ENCODE measurements around the gene CENPE.

The CENPE gene

DNA sequence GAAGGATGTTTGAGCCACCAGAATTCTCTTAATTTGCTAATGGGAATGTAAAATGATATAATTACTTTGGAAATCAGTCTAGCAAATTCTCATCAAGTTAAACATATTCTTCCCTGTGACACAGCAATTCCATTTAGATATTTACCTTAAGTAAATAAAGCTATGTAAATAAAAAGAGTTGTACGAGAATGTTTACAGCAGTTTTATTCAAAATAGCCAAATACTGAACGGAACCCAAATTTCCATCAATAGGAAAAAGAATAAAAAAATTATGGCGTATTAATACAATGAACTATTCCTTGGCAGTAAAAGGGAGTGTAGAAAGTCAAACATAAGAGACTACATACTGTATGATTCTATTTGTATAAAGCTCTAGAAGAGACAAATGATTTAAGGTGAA lies 45.8 kb downstream of the CENPE start:
- H3K4me3 ChIP-seq = no peak overlapping the region
- peaks cover 78% of the 10 kb centered on the region for H3K36me3 ChIP-seq (ENCODE audit: insufficient read depth, low read length)
- TF ChIP-seq POLR2AphosphoS5 (IDR thresholded peaks at IDR 0.05; ENCODE audit: borderline replicate concordance, low read depth, low read length) = no peak
- no peak for TF ChIP-seq EZH2 (IDR thresholded peaks at IDR 0.05)
- TF ChIP-seq FOXP2 (optimal IDR thresholded peaks at IDR 0.05; ENCODE audit: control extremely low read depth, extremely low read length, insufficient read depth) = no peak
- DNase-seq (ENCODE audit: low read depth, low spot score) = no peak
- H3K9ac ChIP-seq (ENCODE audit: insufficient read length) = no peak overlapping the region
- no peaks in the 10 kb centered on the region for H3K9me3 ChIP-seq (ENCODE audit: low read depth, low read length)
- H3K27ac ChIP-seq = no peak overlapping the region

DNA sequence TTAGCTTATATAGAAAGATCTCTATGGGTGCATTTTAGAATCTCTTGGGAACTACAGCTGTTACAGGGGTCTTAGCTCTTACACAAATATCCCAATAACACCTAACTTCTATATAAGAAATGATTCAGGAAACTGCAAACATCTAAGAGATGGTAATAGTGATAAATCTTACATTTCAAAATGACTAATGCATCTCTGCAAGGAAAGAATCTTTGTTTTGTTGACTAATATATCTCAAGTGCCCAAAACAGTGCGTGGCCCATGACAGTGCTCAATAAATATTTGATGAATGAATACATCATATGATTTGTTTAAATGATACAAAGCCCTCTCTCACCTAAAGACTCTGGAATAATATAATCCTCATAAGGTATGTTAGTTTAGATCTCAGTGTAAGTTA lies 47.5 kb downstream of the CENPE start:
- no peak overlapping the region for H3K27ac ChIP-seq
- H3K9me3 ChIP-seq (ENCODE audit: low read depth, low read length) = no peaks in the 10 kb centered on the region
- TF ChIP-seq POLR2AphosphoS5 (IDR thresholded peaks at IDR 0.05; ENCODE audit: borderline replicate concordance, low read depth, low read length) (no peak), FOXP2 (optimal IDR thresholded peaks at IDR 0.05; ENCODE audit: control extremely low read depth, extremely low read length, insufficient read depth) (no peak), EZH2 (IDR thresholded peaks at IDR 0.05) (no peak)
- H3K4me3 ChIP-seq = no peak overlapping the region
- peaks cover 75% of the 10 kb centered on the region for H3K36me3 ChIP-seq (ENCODE audit: insufficient read depth, low read length)
- DNase-seq (ENCODE audit: low read depth, low spot score) = no peak
- H3K9ac ChIP-seq (ENCODE audit: insufficient read length) = no peak overlapping the region

DNA sequence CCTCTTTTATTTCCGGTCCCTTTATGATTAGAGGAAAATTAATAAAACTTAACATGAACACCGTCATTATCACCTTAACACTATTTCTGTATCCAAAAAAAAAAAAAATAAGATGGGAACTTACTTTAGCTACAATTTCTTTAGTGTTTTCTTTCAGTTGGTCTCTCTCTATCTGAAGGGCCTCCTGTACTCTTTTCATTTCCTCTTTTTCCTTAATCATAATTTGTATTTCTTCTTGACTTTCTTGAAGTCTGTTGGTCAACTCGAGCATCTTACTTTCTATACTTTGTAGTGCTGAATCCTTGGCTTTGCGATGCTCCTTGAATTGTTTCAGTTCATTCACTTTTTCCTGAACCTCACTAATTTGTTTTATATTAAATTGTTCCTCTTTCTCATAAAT lies 53.2 kb downstream of the CENPE start:
- DNase-seq (ENCODE audit: low read depth, low spot score) = no peak
- H3K9me3 ChIP-seq (ENCODE audit: low read depth, low read length) = no peaks in the 10 kb centered on the region
- no peak overlapping the region for H3K9ac ChIP-seq (ENCODE audit: insufficient read length)
- no peak overlapping the region for H3K4me3 ChIP-seq
- H3K36me3 ChIP-seq (ENCODE audit: insufficient read depth, low read length) = peaks cover 86% of the 10 kb centered on the region
- no peak overlapping the region for H3K27ac ChIP-seq
- TF ChIP-seq POLR2AphosphoS5 (IDR thresholded peaks at IDR 0.05; ENCODE audit: borderline replicate concordance, low read depth, low read length) (no peak), FOXP2 (optimal IDR thresholded peaks at IDR 0.05; ENCODE audit: control extremely low read depth, extremely low read length, insufficient read depth) (no peak), EZH2 (IDR thresholded peaks at IDR 0.05) (no peak)

DNA sequence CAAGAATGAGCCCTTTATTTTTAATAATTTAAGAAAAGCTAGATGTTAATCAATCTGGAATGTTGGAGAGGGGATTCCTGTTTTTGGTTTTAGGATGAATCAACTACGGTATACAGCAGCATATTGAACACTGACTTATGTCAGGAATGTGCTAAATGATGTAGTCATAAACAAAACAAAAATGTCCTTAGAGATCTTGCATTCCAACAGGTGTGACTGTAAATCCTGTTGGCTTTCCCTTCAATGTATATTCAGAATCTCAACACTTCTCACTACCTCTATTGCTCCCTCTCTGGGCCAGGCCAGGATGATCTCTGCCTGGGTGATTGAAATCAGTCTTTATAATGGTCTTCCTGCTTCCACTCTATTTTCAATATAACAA lies 60.7 kb downstream of the CENPE start:
- Histone ChIP-seq H3K4me3 (no peak overlapping the region), H3K36me3 (ENCODE audit: insufficient read depth, low read length) (peaks cover 83% of the 10 kb centered on the region), H3K27ac (no peak overlapping the region), H3K9me3 (ENCODE audit: low read depth, low read length) (no peaks in the 10 kb centered on the region), H3K9ac (ENCODE audit: insufficient read length) (no peak overlapping the region)
- DNase-seq (ENCODE audit: low read depth, low spot score) = no peak
- TF ChIP-seq EZH2 (IDR thresholded peaks at IDR 0.05) (no peak), POLR2AphosphoS5 (IDR thresholded peaks at IDR 0.05; ENCODE audit: borderline replicate concordance, low read depth, low read length) (no peak), FOXP2 (optimal IDR thresholded peaks at IDR 0.05; ENCODE audit: control extremely low read depth, extremely low read length, insufficient read depth) (no peak)

DNA sequence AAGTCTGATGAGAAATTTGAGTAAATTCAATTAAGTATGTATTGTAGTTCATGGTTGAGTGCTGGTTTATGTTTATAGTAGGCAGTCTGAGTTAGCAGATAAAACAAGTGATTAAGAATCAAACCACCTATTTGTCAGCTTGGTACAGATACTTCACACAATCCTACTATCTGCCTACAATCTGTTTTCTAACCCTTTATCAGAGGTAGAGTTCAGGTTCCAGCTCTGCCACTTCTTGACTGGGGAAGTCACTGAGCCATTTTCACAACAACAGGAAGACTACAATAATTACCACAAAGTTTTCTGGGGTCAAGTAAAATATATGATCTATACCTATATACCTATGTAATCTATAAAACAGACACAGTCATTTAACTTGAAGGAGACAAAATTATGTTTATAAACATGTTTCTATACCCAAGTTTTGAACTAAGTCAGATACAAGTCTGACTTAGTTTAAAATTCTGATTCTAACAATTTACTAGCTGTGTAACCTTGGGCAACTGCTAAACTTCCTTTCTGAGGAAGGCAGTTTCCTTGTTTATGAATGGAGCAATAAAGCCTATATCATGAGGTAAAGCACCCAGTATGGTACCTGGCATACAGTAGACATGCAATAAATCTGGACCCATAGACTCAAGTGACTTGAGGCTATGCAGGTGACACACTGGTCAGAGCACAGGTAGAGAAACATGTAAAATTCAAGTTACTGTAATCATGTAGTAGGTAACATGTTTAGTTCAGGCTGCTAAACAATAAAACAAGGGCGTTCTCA lies 61.3 kb downstream of the CENPE start:
- no peak for DNase-seq (ENCODE audit: low read depth, low spot score)

DNA sequence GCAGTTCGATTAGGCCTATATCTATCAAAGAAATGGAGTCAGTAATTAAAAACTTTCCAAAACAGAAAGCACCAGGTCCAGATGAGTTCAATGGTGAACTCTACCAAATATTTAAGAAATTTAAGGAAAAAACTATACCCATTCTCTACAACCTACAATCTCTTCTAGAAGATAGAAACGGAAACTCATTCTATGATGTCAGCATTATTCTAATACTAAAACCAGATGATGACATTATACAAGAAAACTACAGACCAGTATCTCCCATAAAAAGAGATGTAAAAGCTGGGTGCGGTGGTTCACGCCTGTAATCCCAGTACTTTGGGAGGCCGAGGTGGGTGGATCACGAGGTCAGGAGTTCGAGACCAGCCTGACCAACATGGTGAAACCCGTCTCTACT lies 69.0 kb downstream of the CENPE start:
- H3K9ac ChIP-seq (ENCODE audit: insufficient read length) = no peak overlapping the region
- no peak for DNase-seq (ENCODE audit: low read depth, low spot score)
- no peak overlapping the region for H3K27ac ChIP-seq
- H3K9me3 ChIP-seq (ENCODE audit: low read depth, low read length) = no peaks in the 10 kb centered on the region
- TF ChIP-seq FOXP2 (optimal IDR thresholded peaks at IDR 0.05; ENCODE audit: control extremely low read depth, extremely low read length, insufficient read depth) (no peak), POLR2AphosphoS5 (IDR thresholded peaks at IDR 0.05; ENCODE audit: borderline replicate concordance, low read depth, low read length) (no peak), EZH2 (IDR thresholded peaks at IDR 0.05) (no peak)
- peaks cover 86% of the 10 kb centered on the region for H3K36me3 ChIP-seq (ENCODE audit: insufficient read depth, low read length)
- no peak overlapping the region for H3K4me3 ChIP-seq

More for the DNA sequence above, 61.3 kb downstream of the CENPE start:
- no peak overlapping the region for H3K4me3 ChIP-seq
- H3K9me3 ChIP-seq (ENCODE audit: low read depth, low read length) = no peaks in the 10 kb centered on the region
- no peak overlapping the region for H3K9ac ChIP-seq (ENCODE audit: insufficient read length)
- H3K36me3 ChIP-seq (ENCODE audit: insufficient read depth, low read length) = peaks cover 83% of the 10 kb centered on the region
- TF ChIP-seq FOXP2 (optimal IDR thresholded peaks at IDR 0.05; ENCODE audit: control extremely low read depth, extremely low read length, insufficient read depth) (no peak), EZH2 (IDR thresholded peaks at IDR 0.05) (no peak), POLR2AphosphoS5 (IDR thresholded peaks at IDR 0.05; ENCODE audit: borderline replicate concordance, low read depth, low read length) (no peak)
- H3K27ac ChIP-seq = no peak overlapping the region

DNA sequence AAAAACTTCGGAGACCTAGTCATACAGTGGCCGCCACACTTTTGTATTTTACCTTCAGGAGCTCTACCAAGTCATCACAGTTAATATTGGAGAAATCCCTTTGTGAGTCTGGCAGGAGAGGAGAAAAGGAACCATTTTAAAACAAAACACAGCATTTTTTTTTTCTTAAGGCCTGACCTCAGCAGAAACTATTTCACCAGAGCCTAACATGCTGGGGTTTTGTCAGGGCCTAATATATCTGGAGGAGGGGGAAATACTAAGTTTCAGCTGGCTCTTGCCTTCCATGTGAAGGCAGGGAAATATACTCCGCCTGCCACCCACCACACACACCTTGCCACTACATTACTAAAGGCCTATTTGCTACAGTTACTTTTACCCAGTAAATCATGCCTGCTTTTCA lies 72.0 kb downstream of the CENPE start:
- H3K27ac ChIP-seq = no peak overlapping the region
- DNase-seq (ENCODE audit: low read depth, low spot score) = no peak
- no peaks in the 10 kb centered on the region for H3K9me3 ChIP-seq (ENCODE audit: low read depth, low read length)
- H3K9ac ChIP-seq (ENCODE audit: insufficient read length) = no peak overlapping the region
- no peak overlapping the region for H3K4me3 ChIP-seq
- H3K36me3 ChIP-seq (ENCODE audit: insufficient read depth, low read length) = peaks cover 83% of the 10 kb centered on the region
- TF ChIP-seq FOXP2 (optimal IDR thresholded peaks at IDR 0.05; ENCODE audit: control extremely low read depth, extremely low read length, insufficient read depth) = no peak
- TF ChIP-seq POLR2AphosphoS5 (IDR thresholded peaks at IDR 0.05; ENCODE audit: borderline replicate concordance, low read depth, low read length) = no peak
- no peak for TF ChIP-seq EZH2 (IDR thresholded peaks at IDR 0.05)

DNA sequence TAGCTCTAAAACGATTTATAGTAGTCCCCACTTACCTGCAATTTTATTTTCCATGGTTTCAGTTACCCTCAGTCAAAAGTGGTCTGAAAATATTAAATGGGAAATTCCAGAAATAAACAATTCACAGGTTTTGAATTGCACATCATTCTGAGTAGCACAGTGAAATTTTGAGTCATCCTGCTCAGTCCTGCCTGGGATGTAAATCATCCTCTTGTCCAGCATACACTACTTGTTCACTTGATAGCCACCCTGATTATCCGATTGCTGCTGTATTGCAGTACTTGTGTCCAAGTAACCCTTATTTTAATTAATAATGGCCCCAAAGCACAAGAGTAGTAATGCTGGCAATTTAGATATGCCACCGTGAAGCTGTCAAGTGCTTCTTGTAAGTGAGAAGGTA lies 75.0 kb downstream of the CENPE start:
- peaks cover 70% of the 10 kb centered on the region for H3K36me3 ChIP-seq (ENCODE audit: insufficient read depth, low read length)
- no peak overlapping the region for H3K27ac ChIP-seq
- DNase-seq (ENCODE audit: low read depth, low spot score) = no peak
- H3K9me3 ChIP-seq (ENCODE audit: low read depth, low read length) = no peaks in the 10 kb centered on the region
- no peak overlapping the region for H3K9ac ChIP-seq (ENCODE audit: insufficient read length)
- TF ChIP-seq FOXP2 (optimal IDR thresholded peaks at IDR 0.05; ENCODE audit: control extremely low read depth, extremely low read length, insufficient read depth) = no peak
- no peak for TF ChIP-seq EZH2 (IDR thresholded peaks at IDR 0.05)
- TF ChIP-seq POLR2AphosphoS5 (IDR thresholded peaks at IDR 0.05; ENCODE audit: borderline replicate concordance, low read depth, low read length) = no peak
- no peak overlapping the region for H3K4me3 ChIP-seq

DNA sequence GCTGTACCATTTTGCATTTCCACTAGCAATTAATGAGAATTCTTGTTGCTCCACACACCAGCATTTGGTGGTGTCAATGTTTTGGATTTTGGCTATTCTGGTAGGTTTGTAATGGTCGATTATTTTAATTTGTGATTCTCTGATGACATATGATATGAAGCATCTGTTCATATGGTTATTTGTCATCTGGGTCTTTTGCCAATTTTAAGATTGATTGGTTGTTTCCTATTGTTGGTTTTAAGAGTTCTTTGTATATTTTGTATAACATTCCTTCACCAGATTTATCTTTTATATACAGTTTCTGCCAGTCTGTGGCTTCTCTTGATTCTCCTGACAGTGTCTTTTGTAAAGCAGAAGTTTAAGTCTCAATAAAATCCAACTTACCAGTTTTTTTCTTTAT lies 80.0 kb downstream of the CENPE start:
- Histone ChIP-seq H3K4me3 (no peak overlapping the region), H3K27ac (no peak overlapping the region), H3K36me3 (ENCODE audit: insufficient read depth, low read length) (peaks cover 48% of the 10 kb centered on the region), H3K9me3 (ENCODE audit: low read depth, low read length) (no peaks in the 10 kb centered on the region), H3K9ac (ENCODE audit: insufficient read length) (no peak overlapping the region)
- TF ChIP-seq FOXP2 (optimal IDR thresholded peaks at IDR 0.05; ENCODE audit: control extremely low read depth, extremely low read length, insufficient read depth) (no peak), POLR2AphosphoS5 (IDR thresholded peaks at IDR 0.05; ENCODE audit: borderline replicate concordance, low read depth, low read length) (no peak), EZH2 (IDR thresholded peaks at IDR 0.05) (no peak)
- DNase-seq (ENCODE audit: low read depth, low spot score) = no peak

Measured in SK-N-MC (cell line).